ENCODE measurements around the gene SHTN1. TPM values are rescaled to one million over a fixed set of nuclear protein-coding genes. Genes with fewer than 3 reads are reported as not detected.

The SHTN1 gene
- total and polyA plus RNA-seq, 2 experiments from 2014 or later: 6.7 to 8.0 TPM

DNA sequence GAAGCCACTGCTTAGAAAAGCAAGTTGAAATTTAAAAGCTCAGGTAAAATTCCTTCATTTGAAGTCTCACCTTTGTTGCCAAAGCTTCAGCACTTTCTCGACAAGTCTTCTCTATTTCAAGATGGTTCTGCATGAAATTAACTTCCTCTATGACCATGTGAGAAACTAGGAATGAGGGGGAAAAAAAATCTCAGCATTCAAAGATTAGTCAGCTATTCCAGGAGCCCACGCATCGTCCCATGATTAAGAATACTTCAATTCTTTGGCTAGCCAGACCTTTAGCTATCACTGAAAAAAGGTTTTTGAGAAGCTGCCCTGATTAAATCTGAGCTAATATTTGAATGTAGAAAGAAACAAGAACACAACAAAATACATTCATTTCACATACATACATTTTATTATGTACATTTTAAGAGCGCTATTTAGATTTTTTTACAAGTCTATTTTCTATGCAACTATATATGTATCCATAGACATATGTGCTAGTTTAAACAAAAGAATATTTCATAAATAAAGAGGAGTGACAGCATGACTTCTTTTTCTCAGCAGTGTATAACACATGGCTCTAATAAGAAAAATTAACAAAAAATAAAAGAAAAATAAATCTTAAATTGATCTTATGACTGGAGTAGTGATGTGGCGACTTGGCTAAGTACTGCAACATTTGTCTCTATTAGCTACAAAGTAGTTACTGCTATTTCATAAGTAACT is 44.8 kb downstream of the SHTN1 start (continued):
- TF ChIP-seq, protein P1, sequence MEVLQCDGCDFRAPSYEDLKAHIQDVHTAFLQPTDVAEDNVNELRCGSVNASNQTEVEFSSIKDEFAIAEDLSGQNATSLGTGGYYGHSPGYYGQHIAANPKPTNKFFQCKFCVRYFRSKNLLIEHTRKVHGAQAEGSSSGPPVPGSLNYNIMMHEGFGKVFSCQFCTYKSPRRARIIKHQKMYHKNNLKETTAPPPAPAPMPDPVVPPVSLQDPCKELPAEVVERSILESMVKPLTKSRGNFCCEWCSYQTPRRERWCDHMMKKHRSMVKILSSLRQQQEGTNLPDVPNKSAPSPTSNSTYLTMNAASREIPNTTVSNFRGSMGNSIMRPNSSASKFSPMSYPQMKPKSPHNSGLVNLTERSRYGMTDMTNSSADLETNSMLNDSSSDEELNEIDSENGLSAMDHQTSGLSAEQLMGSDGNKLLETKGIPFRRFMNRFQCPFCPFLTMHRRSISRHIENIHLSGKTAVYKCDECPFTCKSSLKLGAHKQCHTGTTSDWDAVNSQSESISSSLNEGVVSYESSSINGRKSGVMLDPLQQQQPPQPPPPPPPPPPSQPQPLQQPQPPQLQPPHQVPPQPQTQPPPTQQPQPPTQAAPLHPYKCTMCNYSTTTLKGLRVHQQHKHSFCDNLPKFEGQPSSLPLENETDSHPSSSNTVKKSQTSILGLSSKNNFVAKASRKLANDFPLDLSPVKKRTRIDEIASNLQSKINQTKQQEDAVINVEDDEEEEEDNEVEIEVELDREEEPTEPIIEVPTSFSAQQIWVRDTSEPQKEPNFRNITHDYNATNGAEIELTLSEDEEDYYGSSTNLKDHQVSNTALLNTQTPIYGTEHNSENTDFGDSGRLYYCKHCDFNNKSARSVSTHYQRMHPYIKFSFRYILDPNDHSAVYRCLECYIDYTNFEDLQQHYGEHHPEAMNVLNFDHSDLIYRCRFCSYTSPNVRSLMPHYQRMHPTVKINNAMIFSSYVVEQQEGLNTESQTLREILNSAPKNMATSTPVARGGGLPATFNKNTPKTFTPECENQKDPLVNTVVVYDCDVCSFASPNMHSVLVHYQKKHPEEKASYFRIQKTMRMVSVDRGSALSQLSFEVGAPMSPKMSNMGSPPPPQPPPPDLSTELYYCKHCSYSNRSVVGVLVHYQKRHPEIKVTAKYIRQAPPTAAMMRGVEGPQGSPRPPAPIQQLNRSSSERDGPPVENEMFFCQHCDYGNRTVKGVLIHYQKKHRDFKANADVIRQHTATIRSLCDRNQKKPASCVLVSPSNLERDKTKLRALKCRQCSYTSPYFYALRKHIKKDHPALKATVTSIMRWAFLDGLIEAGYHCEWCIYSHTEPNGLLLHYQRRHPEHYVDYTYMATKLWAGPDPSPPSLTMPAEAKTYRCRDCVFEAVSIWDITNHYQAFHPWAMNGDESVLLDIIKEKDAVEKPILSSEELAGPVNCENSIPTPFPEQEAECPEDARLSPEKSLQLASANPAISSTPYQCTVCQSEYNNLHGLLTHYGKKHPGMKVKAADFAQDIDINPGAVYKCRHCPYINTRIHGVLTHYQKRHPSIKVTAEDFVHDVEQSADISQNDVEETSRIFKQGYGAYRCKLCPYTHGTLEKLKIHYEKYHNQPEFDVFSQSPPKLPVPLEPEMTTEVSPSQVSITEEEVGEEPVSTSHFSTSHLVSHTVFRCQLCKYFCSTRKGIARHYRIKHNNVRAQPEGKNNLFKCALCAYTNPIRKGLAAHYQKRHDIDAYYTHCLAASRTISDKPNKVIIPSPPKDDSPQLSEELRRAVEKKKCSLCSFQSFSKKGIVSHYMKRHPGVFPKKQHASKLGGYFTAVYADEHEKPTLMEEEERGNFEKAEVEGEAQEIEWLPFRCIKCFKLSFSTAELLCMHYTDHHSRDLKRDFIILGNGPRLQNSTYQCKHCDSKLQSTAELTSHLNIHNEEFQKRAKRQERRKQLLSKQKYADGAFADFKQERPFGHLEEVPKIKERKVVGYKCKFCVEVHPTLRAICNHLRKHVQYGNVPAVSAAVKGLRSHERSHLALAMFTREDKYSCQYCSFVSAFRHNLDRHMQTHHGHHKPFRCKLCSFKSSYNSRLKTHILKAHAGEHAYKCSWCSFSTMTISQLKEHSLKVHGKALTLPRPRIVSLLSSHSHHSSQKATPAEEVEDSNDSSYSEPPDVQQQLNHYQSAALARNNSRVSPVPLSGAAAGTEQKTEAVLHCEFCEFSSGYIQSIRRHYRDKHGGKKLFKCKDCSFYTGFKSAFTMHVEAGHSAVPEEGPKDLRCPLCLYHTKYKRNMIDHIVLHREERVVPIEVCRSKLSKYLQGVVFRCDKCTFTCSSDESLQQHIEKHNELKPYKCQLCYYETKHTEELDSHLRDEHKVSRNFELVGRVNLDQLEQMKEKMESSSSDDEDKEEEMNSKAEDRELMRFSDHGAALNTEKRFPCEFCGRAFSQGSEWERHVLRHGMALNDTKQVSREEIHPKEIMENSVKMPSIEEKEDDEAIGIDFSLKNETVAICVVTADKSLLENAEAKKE (CRISPR knock-in tag; IDR thresholded peaks at IDR 0.05): no peak
- TF ChIP-seq ZNF114 (CRISPR knock-in tag; IDR thresholded peaks at IDR 0.05) (no peak), ZNF331 (CRISPR knock-in tag; IDR thresholded peaks at IDR 0.05; ENCODE audit: low read depth) (no peak), JUNB (IDR thresholded peaks at IDR 0.05; ENCODE audit: unreplicated experiment) (no peak), EZH2 (IDR thresholded peaks at IDR 0.05; ENCODE audit: low read depth, unreplicated experiment) (no peak), NANOG (IDR thresholded peaks at IDR 0.05; ENCODE audit: borderline replicate concordance) (no peak), EZH2phosphoT487 (IDR thresholded peaks at IDR 0.05; ENCODE audit: unreplicated experiment) (no peak), ETS1 (IDR thresholded peaks at IDR 0.05) (no peak)

DNA sequence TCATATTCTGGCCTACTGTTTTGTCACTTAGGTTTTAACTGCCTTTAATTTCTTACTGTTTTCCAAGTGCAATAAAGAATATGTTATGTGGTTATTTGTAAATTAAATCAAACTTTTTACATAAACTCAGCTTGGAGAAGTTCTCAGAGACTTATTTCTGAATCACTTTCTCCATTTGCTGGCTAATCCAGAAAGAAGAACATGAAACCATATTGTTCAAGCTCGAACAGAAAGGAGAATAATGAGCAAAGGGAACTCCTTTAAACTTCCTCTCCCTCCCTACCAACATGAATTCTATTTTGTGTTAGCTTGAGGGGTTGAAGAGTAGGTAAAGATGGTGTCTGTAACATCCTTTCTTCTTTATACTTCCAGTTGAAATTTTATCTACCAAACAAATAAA is 52.3 kb downstream of the SHTN1 start:
- H2AFZ ChIP-seq: no peak overlapping the region
- ATAC-seq (no peak), DNase-seq (ENCODE audit: low spot score) (no peak)
- no peaks in the 10 kb centered on the region for H3K27me3 ChIP-seq (ENCODE audit: insufficient read depth)
- no peaks in the 10 kb centered on the region for H3F3A ChIP-seq (replicated peaks; ENCODE audit: low read depth)
- H3K27ac ChIP-seq (ENCODE audit: low read depth): no peak overlapping the region; the same call in 1 of the 2 replicates
- no peak overlapping the region for H3K4me2 ChIP-seq
- no peaks in the 10 kb centered on the region for H3K36me3 ChIP-seq (ENCODE audit: insufficient read depth)
- H3K4me1 ChIP-seq (ENCODE audit: insufficient read depth): peaks cover 7% of the 10 kb centered on the region; the same call in 1 of the 2 replicates
- no peaks in the 10 kb centered on the region for H3K9me3 Mint-ChIP-seq
- no peak overlapping the region for H3K4me3 ChIP-seq
- TF ChIP-seq EZH2phosphoT487 (IDR thresholded peaks at IDR 0.05; ENCODE audit: unreplicated experiment): no peak
- no peaks in the 10 kb centered on the region for H3K36me3 Mint-ChIP-seq (ENCODE audit: low read depth)
- H3K27me3 Mint-ChIP-seq (ENCODE audit: insufficient read depth, low read depth, poor library complexity): peaks cover 1% of the 10 kb centered on the region
- H3K79me2 ChIP-seq (replicated peaks; ENCODE audit: insufficient read depth): no peaks in the 10 kb centered on the region
- no peak overlapping the region for H3K27ac Mint-ChIP-seq
- H3K9me2 ChIP-seq (ENCODE audit: insufficient read depth): no peaks in the 10 kb centered on the region
- no peak overlapping the region for H3K4me3 Mint-ChIP-seq
- H4K20me1 ChIP-seq (replicated peaks; ENCODE audit: insufficient read depth): no peaks in the 10 kb centered on the region
- H3K4me1 Mint-ChIP-seq: peaks cover 11% of the 10 kb centered on the region
